Parathyroid adenoma (tissue), 2 donors: ENCODE results near the gene ZDHHC8.

Experiments
- H2AFZ ChIP-seq: fragments of 300-600 bp; sonication (generic); one replicate; pipeline ENCODE4 v1.7.0; 2017; ENCODE audit warnings: antibody characterized with exemption, mild to moderate bottlenecking
- H3K27ac ChIP-seq: fragments of 300-600 bp; sonication (generic); one replicate; pipeline ENCODE4 v1.7.0; 2017
- H3K27me3 ChIP-seq: fragments of 300-600 bp; sonication (generic); one replicate; pipeline ENCODE4 v1.7.0; 2017; ENCODE audit warnings: low read length; ENCODE audit not compliant: control insufficient read depth, insufficient read depth
- H3K36me3 ChIP-seq: fragments of 300-600 bp; sonication (generic); one replicate; pipeline ENCODE4 v1.7.0; 2017; ENCODE audit warnings: low read length; ENCODE audit not compliant: control insufficient read depth, insufficient read depth
- H3K4me1 ChIP-seq: fragments of 300-600 bp; sonication (generic); one replicate; pipeline ENCODE4 v1.7.0; 2017; ENCODE audit warnings: control low read depth
- H3K4me2 ChIP-seq: fragments of 300-600 bp; sonication (generic); one replicate; pipeline ENCODE4 v1.7.0; 2017; ENCODE audit warnings: low read length
- H3K4me3 ChIP-seq: fragments of 300-600 bp; sonication (generic); one replicate; pipeline ENCODE4 v1.7.0; 2017; ENCODE audit warnings: low read depth, low read length
- H3K79me2 ChIP-seq: fragments of 300-600 bp; sonication (generic); one replicate; pipeline ENCODE4 v1.7.0; 2017; ENCODE audit warnings: control low read depth
- H3K9ac ChIP-seq: fragments of 300-600 bp; sonication (generic); one replicate; pipeline ENCODE4 v1.7.0; 2017; ENCODE audit warnings: mild to moderate bottlenecking
- H3K9me3 ChIP-seq: fragments of 300-600 bp; sonication (generic); one replicate; pipeline ENCODE4 v1.7.0; 2017; ENCODE audit warnings: low read length; ENCODE audit not compliant: control insufficient read depth
- TF ChIP-seq, protein P1 (sequence below): fragments of 300-600 bp; sonication (generic); IDR thresholded peaks from one replicate; pipeline ENCODE4 v1.7.0; 2017; ENCODE audit warnings: antibody characterized with exemption, mild to moderate bottlenecking
- donor health status: primary hyperparathyroidism.

ZDHHC8 gene

DNA sequence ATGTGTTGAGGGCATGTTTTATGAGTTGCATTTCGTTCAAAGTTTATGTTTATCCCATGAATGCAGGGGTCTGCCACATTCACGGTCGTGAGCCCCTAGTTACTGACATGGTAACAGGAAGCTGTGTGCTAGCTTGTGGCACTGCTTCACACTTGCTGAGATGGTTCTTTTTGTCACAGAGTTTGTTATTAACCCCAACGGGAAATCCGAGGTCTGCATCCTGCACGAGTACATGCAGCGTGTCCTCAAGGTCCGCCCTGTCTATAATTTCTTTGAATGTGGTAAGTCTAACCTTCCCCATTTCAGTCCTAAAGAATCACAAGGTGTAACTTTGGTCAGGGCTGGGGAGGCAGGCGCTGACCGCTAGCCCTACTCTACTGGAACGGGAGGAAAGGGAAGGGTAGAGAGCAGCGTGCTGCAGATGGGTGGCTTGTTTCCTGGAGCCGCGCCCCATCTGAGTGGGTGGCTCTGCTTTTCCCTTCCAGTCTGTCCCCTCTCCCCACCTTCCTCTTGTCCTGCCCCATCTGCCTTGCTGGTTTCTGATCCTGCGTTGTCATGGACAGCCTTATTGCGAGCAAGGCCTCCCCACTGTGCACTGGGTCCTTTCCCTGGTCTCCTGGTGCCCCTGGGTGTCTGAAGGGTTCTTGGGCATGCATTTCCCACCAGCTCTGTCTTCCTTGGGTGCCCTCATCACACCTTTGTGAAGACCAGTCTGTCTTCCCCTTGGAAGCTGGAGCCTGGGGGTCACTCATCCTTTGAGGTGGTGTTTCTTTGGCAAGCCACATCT lies 39.7 kb upstream of the ZDHHC8 start:
- peaks cover 7% of the 10 kb centered on the region for H3K79me2 ChIP-seq
- no peak overlapping the region for H2AFZ ChIP-seq
- H3K4me2 ChIP-seq: no peak overlapping the region
- H3K9me3 ChIP-seq: no peaks in the 10 kb centered on the region
- H3K4me3 ChIP-seq: no peak overlapping the region
- no peaks in the 10 kb centered on the region for H3K4me1 ChIP-seq
- no peaks in the 10 kb centered on the region for H3K36me3 ChIP-seq
- H3K27me3 ChIP-seq: no peaks in the 10 kb centered on the region
- H3K9ac ChIP-seq: no peak overlapping the region
- TF ChIP-seq, protein P1, sequence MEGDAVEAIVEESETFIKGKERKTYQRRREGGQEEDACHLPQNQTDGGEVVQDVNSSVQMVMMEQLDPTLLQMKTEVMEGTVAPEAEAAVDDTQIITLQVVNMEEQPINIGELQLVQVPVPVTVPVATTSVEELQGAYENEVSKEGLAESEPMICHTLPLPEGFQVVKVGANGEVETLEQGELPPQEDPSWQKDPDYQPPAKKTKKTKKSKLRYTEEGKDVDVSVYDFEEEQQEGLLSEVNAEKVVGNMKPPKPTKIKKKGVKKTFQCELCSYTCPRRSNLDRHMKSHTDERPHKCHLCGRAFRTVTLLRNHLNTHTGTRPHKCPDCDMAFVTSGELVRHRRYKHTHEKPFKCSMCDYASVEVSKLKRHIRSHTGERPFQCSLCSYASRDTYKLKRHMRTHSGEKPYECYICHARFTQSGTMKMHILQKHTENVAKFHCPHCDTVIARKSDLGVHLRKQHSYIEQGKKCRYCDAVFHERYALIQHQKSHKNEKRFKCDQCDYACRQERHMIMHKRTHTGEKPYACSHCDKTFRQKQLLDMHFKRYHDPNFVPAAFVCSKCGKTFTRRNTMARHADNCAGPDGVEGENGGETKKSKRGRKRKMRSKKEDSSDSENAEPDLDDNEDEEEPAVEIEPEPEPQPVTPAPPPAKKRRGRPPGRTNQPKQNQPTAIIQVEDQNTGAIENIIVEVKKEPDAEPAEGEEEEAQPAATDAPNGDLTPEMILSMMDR: no peak
- no peak overlapping the region for H3K27ac ChIP-seq

DNA sequence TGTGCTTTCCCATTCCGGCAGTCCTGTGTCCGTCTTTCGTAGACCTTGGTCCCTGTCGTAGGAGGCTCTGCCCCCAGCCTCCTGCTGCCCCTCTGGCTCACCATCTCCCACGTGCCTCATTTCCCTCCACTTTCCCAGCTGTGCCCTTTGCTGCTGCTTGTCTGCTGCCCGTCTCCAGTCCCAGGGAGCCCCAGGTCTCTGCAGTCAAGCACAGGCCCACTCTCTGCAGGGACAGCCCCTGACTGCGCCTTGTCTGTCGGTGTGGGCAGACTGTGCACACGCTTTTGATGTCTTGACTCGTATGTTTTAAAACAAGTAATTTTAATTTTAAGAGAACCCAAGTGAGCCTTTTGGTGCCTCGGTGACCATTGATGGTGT lies 39.1 kb upstream of the ZDHHC8 start:
- no peak overlapping the region for H3K27ac ChIP-seq
- TF ChIP-seq, protein P1: no peak
- peaks cover 2% of the 10 kb centered on the region for H3K79me2 ChIP-seq
- H3K4me3 ChIP-seq: no peak overlapping the region
- no peak overlapping the region for H2AFZ ChIP-seq
- no peak overlapping the region for H3K4me2 ChIP-seq
- H3K9ac ChIP-seq: no peak overlapping the region
- H3K9me3 ChIP-seq: no peaks in the 10 kb centered on the region
- H3K36me3 ChIP-seq: no peaks in the 10 kb centered on the region
- no peaks in the 10 kb centered on the region for H3K27me3 ChIP-seq
- H3K4me1 ChIP-seq: no peaks in the 10 kb centered on the region

DNA sequence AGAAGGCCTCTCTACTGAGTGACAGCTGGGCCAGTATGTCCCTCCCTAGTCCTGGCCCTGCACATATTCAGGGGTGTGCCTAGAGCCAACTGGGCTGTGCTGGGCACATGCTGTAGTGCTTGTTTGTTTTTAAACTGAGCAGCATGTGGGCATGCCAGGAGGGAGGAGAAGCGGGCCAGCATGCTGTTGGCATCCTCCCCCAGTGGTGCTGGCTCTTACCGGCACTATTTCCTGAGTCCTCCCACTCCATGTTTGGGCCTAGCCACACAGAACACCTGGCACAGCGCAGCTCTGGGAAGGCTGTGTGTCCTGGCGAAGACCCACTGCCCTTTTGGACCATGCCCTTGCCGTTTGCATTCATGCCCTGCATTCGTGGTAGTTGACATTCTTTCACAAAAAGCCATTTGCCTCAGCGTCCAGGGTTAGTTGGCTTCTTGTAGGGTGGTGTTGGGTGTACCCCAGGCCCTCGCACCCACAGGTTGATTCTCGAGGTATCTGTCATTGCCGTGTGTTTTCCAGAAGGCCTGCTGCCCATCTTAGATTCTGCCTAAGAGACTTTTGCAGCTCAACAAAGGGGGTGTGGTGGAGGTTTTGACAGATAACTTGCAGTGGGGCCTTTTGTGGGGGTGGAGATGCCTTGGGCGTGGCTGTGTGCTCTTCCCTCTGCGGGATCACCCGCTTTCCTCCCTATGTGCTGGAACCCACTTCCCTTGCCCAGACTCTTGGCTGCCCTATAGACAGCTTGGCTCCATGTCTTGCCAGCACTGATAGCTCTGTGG lies 38.0 kb upstream of the ZDHHC8 start:
- Histone ChIP-seq H3K9me3 (no peaks in the 10 kb centered on the region), H2AFZ (no peak overlapping the region), H3K27me3 (no peaks in the 10 kb centered on the region), H3K9ac (no peak overlapping the region), H3K4me2 (no peak overlapping the region), H3K4me3 (no peak overlapping the region), H3K27ac (no peak overlapping the region), H3K79me2 (no peaks in the 10 kb centered on the region), H3K36me3 (no peaks in the 10 kb centered on the region), H3K4me1 (no peaks in the 10 kb centered on the region)
- TF ChIP-seq, protein P1: no peak

DNA sequence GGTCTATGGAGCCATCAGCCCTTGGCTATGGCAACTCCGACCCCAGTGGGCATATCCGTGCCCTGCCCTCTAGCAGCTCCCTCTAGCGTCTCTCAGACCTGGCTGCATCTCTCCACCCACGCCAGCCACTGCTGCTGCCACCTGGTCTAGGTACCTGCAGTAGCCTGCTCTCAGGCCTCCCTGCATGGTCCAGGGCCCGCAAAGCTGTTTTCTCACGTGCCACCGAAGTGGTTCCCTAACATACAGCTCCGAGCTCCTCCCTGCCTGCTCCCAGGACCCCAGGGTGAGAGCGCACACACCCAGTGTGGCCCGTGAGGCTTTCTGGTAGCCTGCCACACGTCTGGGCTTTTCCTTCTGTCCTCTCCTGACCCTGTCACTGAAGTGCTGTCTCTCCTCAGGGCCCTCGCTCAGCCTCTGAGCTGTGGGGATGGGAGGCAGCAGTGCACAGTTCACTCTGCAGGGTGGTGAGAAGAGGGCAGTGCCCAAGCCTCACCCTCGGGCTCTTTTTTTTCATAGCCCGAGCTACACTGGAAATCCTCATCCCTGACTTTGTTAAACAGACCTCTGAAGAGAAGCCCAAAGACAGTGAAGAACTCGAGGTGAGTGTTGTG lies 37.3 kb upstream of the ZDHHC8 start:
- no peak overlapping the region for H3K4me3 ChIP-seq
- no peaks in the 10 kb centered on the region for H3K27me3 ChIP-seq
- H3K9me3 ChIP-seq: no peaks in the 10 kb centered on the region
- H3K36me3 ChIP-seq: no peaks in the 10 kb centered on the region
- H2AFZ ChIP-seq: no peak overlapping the region
- no peaks in the 10 kb centered on the region for H3K4me1 ChIP-seq
- H3K27ac ChIP-seq: no peak overlapping the region
- TF ChIP-seq, protein P1: no peak
- no peaks in the 10 kb centered on the region for H3K79me2 ChIP-seq
- H3K9ac ChIP-seq: no peak overlapping the region
- no peak overlapping the region for H3K4me2 ChIP-seq
